Nucleus accumbens (tissue), 56 donors: Measurements from ENCODE around the gene SYK.
"Not testable (repeated sequence)": the region's sequence is repeated elsewhere in the genome, so short reads cannot be mapped to it uniquely, and the experiment has no call there.

Source experiments
- DNase-seq, 56 donors: peaks; one replicate each; lab custom pipeline; 2025; lab: John Stamatoyannopoulos, UW

SYK gene

DNA sequence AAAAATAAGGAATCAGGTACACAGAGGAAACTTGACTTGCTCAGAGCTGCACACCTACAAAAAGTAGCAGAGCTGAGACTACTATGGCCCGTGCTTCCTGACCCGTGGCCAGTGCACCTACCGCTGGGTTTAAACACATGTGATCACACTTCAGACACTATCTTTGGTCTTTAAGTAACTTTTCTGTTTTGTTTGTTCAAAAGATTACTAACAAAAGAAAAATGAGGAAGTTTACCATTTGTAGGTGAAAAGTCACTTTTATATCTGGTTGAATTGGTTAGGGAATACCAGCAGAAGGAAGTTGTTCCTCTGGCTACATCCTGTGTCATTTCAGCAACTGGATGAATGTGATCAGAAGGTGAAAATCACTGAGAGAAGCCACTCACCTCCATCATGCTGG lies 6.5 kb upstream of the SYK start:
- DNase-seq: no peak

DNA sequence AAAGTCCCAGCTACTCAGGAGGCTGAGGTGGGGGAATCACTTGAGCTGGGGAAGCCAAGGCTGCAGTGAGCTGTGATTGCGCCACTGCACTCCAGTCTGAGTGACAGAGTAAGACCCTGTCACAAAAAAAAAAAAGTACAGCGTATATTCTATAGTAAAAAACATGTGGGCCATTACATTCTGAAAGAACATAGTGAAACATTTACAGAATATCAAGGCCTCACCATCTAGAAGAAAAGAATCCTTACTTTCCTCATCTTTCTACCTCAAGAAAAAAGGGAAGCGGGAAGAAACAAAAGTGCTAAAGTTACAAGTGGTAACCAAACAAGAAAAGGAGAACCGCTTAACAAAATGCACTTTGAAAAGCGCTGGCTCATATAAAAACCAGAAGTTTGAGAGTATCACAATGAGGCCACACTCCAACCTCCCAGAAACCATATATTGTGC lies 5.7 kb upstream of the SYK start:
- no peak for DNase-seq

DNA sequence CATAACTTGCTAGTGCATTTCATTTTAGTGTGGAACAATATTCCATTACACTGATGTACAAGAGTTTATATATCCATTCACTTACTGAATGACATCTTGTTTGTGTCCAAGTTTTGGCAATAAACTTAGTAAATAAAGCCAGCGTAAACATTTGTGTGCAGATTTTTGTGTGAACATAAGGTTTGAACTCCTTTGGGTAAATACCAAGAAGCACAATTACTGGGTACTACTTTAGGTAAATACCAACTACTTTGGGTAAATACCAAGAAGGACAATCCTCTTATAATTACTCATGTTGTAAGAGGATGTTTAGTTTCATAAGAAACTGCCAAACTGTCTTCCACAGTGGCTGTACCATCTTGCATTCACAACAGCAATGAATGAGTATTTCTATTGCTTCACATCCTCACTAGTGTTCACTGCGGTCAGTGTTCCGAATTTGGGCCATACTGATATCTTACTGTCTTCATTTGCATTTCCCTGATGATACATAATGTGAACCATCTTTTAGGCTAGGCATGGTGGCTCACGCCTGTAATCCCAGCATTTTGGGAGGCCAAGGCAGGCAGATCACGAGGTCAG lies 2.3 kb upstream of the SYK start:
- DNase-seq: no peak

DNA sequence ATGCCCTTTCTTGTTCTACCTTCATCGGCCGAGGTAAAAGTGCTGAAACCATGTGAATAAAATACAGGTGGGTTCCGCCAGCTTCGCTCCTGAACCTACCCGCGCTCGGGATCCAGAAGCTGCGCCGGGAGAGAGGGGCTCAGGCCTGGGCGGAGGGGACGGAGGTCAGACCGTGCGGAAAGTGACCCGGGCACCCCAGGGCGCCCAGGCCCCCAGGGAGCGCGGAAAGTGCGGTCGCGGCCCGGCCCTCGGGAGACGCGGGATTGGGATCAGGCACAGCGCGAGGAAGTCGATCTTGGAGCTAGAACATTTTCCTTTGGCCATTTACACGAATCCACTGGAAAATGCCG lies 329 bp downstream of the SYK start:
- no peak for DNase-seq

DNA sequence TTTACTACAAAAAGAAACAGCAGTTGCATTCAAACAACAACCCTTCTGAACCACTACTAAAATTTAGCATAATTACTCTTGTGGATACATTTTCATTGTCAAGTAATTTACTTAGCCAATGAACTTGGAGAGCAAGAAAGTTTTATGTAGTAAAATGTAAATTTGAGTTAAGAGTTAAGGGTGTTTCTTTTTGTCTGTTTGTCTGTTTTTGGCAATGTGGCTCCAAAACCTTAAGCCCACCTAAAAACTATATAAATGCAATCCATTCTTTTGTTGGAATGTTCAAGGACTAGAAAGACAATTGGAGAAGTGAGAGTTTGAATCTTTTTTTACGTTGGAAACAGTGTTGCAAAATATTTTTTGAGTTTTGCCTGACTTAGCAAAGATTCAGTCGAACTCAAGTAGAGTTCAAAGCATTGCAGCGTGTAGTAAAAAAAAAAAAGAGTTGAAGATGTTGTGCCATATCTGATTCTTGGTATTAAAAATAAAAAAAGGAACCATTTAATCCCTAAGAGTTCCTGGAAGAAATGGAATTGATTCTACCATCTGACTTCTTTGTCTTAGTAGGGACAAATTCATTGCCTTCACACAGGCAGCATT lies 867 bp downstream of the SYK start:
- DNase-seq: no peak

DNA sequence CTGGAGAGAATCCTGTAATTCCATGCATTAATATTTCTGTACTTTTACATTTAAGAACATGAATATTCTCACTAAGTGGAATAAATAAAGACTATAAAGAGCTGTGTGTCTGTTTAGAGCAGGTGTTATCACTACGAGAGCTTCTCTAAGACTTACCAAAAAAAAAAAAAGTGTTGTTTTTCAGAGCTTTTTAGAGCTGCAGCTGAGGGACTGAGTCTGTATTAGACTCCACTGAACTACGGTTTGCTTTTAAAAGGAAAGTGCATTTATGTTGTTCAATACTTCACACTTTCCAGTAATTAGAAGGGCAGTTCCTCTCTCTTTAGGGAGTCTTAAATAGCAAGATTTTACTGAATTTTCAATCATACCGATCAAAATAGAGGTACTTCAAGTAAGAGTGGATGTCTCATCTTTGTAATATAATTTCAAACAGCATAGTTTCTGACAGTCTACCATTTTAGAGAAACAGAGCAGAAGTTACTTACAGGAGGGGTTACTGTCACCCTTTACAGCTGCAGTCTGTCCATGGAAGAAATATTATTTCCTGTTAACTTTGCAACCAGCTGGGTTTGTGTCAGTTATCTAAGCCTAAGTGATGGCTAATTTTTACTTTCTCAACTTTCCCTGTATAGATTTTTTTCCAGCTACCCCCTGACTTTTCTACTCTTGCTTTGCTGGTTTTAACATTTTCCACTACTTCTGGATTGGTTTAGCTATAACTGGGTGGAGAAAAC lies 2.4 kb downstream of the SYK start:
- DNase-seq: no peak

DNA sequence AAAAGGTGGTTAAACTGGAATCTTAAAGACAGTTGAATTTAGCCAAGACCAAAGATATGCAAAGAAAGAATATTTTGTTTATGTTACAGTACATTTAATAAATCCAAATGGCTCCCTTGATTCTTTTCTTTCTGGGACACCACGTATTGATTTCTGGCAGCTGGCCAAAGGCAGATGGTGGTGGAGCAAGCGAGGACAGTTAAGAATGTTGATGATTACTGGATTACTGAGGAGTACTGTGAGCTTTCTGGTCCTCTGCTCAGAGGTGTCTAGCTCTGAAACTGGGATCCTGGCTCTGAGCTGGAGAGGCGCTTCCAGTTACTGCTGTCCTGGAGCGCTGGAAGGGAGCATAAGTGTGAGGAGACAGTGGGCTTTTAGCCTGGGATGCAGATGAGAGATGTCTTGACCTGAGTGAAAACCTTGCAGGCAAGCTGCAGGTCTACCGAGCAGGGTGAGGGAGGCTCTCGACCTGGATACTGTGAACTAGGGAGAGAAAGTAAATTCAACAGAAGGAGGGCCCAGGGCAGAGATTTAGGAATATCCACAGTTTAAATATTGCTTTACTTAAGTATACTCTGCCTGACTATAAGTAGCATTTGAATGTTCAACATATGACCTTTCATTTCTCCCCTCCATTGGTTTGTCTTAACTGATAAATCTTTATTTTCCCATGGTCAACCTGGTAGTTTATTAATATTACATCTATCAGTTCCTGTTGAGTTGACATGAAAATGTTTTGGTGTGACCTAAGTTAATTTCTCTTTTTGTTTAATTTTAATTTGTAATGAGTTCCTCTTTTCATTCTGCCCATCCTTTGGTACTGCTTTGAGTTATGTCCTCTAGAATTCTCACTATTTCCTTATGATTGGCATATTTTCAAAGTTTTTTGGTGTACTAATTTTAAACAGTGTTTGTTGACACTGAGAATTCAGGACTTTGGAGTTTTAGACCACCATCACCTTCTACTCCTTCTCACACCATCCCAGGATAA lies 3.7 kb downstream of the SYK start:
- no peak for DNase-seq

DNA sequence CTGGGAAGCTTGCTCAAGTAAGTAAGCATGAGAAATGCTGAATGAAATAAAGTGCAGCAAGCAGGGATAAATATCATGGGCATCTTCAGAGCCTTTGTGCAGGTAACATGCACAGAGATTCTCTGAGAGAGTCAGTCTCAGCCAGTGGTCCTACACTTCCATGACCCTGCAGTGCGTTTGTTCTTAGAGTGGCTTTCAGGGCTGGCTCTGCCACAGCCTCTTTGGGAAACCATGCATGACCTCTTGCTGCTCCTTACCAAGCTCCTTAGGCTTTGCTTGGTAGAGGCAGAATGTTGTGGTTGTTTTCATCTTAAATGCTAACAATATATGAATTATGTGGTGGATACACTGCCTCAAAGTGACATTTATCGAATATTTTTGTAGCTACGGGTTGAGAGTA lies 5.4 kb downstream of the SYK start:
- DNase-seq: no peak

DNA sequence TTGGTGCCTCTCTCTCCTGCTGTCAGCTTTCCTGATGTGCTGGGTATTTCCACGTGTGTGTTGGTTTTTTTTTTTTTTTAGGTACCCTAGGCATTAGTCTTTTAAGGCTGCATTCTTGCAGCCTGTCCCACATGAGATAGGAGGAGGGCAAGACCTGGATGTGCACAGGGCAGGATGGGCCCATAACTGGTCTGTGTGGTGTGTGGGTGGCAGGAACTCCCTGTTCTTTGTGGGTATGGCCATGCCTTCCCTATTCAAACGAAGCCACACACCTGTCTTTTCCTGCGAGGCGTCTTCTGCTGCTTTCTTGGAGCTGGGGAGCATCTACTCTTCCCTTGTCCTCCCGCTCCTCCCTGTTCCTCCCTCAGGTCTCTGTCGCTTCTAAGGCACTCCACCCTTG lies 6.8 kb downstream of the SYK start:
- no peak for DNase-seq

DNA sequence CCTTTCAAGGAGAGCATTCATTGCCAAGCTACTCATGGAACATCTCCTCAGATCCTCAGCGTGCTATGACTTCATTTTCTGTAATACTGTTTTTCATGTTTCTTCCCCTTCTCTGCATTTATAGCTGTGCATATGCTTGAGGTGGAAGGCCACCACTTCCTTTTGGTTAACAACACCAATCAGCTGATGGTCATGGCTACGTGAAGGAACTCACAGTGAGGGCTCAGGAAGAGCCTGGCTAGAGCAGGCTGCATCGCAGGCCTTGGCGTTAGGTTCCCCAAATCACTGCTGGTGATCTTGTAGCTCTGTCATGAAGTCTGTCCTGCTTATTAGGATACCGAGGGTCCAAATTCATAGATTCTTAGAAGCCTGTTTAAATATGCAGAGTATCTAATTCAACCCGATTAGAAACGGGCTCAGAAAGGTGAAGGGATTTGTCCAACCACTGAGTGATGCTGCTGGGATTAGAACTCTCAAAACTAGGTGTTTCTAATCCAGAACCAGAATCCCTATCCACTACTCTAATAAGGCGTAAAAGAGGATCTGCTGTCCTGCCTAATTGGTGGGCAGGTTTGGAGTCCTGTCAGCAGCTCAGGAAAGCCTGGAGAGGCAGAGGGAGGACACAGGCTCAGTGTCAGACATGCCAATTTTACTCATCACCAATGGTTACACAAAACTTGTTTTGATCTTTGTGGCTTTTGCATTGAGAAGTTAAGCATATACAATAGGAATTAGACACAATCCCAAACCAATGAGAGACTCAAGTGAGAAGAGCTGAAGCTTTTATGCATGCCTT lies 7.5 kb downstream of the SYK start:
- peak in 2 of 56 donors; percentile 10 to 12 for DNase-seq

DNA sequence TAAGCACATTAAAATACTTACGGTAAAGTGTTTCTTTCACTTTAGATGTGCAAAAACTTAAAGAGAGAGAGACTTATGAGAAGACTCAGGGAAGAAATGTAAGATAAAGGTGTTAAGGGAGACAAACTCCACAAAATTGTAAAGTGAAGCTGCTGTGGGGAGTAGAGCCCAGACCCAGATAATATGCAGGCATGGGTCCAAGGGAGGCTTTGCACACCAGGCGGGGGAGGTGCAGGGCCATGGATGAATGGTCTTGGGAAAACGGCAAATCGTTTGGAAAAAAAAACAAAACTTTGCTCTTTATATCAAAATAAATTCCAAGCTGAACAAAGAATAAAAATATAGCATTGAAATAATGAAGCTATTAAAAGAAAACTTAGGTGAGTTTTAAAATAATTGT lies 9.1 kb downstream of the SYK start:
- no peak for DNase-seq

DNA sequence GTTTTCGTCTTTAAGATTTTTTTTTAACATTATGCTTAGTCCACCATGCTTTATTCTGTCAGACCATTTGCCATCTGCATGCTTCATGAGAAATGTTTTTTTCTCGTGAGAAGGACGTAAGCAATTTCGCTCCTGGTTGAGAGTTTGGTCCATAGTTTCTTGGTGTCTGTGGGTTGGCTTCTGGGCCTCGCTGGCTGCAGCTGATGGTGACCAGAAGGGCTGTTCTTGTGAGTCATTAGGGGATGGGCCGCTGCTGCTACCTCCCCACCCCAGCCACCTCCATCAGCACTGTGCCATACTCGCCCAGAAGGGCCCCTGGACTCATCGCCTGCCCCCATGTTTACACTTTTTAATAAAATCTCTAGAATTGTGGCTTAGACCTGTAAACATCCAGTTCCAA lies 11.4 kb downstream of the SYK start:
- no peak for DNase-seq

DNA sequence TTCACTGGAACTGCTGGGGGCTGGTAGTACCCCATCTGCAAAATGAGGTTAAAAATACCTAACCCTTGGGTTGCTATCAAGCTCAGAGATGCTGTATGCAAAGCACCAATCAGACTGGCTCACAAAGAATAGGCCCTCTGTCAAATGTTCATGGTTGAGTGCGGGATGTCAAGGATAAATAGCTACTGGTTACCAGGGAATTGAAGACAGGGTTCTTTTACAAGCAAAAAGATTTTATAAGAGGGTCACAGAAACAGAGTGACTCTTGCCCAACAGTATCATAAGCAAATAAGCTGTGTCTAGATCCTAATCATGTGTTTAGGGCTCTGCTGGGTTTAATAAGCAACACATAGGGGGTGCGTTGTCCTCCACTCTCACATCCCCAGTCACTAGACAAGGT lies 11.9 kb downstream of the SYK start:
- DNase-seq: no peak

DNA sequence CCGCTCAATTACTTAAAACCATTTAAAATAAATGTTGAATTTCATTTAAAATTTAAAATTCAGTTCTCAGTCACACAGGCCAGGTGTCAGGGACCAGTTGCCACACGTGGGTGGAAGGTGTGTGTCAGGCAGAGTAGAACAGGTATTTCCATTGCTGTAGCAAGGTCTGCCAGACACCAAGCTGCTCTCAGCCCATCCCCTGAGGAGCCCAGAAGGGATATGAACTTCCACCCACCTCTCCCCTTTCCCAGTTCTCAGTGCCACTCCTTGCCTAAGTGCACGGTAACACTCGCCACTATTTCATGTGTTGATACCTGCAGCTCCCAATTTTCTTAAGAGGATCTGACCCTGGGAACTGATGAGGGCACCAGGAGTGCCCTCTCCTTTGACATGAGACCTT lies 12.7 kb downstream of the SYK start:
- DNase-seq: no peak

DNA sequence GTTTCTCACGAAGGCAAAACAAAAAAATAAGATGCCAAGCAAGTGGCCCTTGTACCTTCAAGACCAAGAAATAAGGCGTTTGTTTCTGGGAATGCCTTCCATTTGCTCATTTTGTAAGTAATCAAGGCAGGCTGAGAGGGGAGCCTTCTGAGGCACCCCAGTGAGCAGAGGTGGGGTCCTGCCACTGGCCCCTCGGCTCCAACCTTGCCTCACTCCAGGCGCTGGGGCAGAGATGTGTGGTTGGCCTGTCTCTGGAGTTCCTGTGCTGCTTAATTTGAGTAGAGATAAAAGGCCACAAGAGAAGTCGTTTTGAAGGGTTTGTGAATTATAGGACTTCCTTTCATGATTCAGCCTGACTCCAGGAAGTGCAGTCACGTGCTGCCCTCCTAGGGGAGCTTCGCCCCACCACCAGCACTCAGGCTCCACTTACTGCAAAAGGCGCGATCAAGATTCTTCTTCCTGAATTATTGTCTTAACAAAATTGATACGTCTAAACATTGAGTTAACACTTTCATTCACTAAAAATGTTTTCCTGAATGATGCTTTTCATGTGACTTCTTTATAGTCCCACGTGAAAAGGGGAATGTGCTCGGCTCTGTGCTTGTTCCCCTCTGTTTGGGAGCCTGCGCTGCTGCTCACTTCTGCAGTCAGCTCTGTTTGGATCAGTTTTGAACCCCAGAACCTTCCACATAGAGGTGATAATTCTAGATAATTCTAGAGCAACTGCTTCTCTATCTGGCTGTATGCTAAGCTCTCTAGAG lies 13.7 kb downstream of the SYK start:
- DNase-seq: peak in 3 of 56 donors; percentile 4 to 20 (median 7)

DNA sequence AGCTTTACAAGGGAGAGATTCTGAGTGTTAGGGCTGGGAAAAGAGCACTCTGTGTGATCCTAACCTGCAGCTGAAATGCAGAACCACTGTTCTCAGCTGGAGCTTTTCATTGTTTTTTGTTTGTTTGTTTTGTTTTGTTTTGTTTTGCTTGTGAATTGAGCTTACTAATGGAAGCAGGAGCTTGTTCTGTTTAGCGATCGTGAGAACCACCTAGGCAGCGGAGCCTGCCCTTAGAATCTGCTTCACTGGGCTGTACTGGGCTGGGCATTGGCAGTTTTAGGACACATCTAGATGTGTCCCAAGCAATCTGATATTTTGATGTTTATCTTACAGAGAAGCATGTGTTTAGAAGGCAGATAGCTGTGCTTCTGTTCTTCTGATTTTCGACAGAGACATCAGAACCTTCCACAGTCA lies 14.3 kb downstream of the SYK start:
- no peak for DNase-seq

DNA sequence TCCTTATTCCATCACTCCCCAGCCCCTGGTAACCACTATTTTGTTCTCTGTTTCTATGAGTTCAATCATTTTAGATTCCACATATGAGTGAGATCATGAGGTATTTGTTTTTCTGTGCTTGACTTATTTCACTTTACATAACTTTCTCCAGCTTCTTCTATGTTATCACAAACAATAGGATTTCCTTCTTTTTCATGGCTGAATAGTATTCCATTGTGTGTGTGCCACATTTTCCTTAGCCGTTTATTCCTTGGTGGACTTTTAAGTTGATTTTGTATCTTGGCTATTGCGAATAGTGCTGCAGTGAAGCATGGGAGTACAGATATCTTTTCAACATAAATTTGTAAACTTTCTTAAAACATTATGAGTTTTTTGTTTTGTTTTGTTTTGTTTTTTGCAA lies 15.1 kb downstream of the SYK start:
- no peak for DNase-seq

DNA sequence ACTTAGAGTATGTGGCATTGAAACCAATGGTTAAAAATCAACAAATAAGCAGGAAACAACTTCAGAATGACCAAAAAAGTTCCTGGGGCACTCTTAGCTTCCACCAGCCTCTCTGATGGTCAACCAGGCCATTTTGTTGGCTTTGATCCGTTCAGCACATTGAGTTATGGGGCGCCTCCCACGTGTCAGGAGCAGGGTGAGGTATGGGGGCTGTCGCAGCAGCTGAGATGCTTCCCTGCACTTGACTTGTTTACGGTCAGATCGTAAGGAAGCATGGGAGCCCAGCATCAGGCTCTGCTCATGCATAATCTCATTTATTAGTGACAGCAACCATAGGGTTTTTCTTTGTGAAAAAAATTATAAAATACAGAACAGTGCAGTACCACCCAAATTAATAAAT lies 16.7 kb downstream of the SYK start:
- DNase-seq: no peak

DNA sequence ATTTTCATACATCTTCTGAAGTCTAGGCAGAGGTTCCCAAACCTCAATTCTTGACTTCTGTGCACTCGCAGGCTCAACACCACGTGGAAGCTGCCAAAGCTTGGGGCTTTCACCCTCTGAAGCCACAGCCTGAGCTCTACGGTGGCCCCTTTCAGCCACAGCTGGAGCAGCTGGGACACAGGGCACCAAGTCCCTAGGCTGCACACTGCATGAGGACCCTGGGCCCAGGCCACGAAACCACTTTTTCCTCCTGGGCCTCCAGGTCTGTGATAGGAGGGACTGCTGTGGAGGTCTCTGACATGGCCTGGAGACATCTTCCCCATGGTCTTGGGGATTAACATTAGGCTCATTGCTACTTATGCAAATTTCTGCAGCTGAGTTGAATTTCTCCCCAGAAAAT lies 18.8 kb downstream of the SYK start:
- DNase-seq: not testable (repeated sequence)
